ENCODE results near the gene REG4. TPM values are rescaled to one million over a fixed set of nuclear protein-coding genes. Genes with fewer than 3 reads are reported as not detected.
"Not testable (repeated sequence)": the region's sequence is repeated elsewhere in the genome, so short reads cannot be mapped to it uniquely, and the experiment has no call there.

Gene REG4
- total RNA-seq, 1 experiment from 2014 or later: not detected

GRCh38 chr1:119853155-119853554 lies 41.9 kb upstream of the REG4 start:
- no peaks in the 10 kb centered on the region for H3K9me3 Mint-ChIP-seq (ENCODE audit: unreplicated experiment)
- no peak for DNase-seq (ENCODE audit: unreplicated experiment)
- H3K27ac Mint-ChIP-seq (ENCODE audit: low read depth, unreplicated experiment): no peak overlapping the region
- TF ChIP-seq CTCF (IDR thresholded peaks at IDR 0.05; ENCODE audit: unreplicated experiment): no peak
- CTCF ChIA-PET: no interaction called here
- POLR2A ChIA-PET: no interaction called here
- BruUV-seq (replicated peaks): no TSS peak
- H3K4me3 Mint-ChIP-seq (ENCODE audit: unreplicated experiment): no peak overlapping the region
- intact Hi-C loops (cut with micrococcal nuclease): no loop called here
- H3K36me3 Mint-ChIP-seq (ENCODE audit: insufficient read depth, unreplicated experiment): no peaks in the 10 kb centered on the region
- no peaks in the 10 kb centered on the region for H3K4me1 Mint-ChIP-seq (ENCODE audit: insufficient read depth, unreplicated experiment)
- no peaks in the 10 kb centered on the region for H3K27me3 Mint-ChIP-seq (ENCODE audit: insufficient read depth, unreplicated experiment)

- H3K27ac Mint-ChIP-seq (ENCODE audit: low read depth, unreplicated experiment); BruUV-seq (replicated peaks); H3K36me3 Mint-ChIP-seq (ENCODE audit: insufficient read depth, unreplicated experiment); DNase-seq (ENCODE audit: unreplicated experiment); POLR2A ChIA-PET; H3K4me1 Mint-ChIP-seq (ENCODE audit: insufficient read depth, unreplicated experiment); H3K9me3 Mint-ChIP-seq (ENCODE audit: unreplicated experiment); intact Hi-C loops (cut with micrococcal nuclease); H3K4me3 Mint-ChIP-seq (ENCODE audit: unreplicated experiment): not testable (repeated sequence)
- CTCF ChIA-PET: interaction anchor here (0.6 to 1.2 kb wide), 4 partner anchors 23 to 35 kb away, joined by 3 to 4 read pairs (median 4); no protein-coding TSS in a partner anchor
- peaks cover 36% of the 10 kb centered on the region for H3K27me3 Mint-ChIP-seq (ENCODE audit: insufficient read depth, unreplicated experiment)
These were observed 32.9 kb upstream of the REG4 start for GRCh38 chr1:119844206-119844605.

DNA sequence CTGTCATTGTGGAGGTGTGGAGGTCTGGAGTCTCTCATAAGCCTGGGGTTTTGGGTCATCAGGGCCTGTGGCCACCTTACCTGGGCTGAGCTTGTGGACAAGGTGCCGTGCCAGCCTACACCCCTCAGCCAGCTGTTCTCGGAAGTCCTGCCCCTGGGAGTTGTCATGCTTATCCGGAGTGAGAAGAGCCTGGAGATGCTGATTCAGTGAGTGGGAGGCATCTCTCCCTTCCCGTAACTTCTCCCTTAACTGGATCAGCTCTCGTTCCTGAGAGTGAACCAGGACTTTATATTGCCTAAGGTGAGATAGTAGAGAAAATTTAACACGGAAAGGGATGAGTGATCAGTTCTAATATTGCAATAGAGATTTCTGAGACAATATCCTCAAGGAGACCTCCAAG lies 30.0 kb upstream of the REG4 start:
- H3K27ac Mint-ChIP-seq (ENCODE audit: low read depth, unreplicated experiment): no peak overlapping the region
- no peaks in the 10 kb centered on the region for H3K4me1 Mint-ChIP-seq (ENCODE audit: insufficient read depth, unreplicated experiment)
- ChIA-PET CTCF (no interaction called here), POLR2A (no interaction called here)
- peaks cover 36% of the 10 kb centered on the region for H3K27me3 Mint-ChIP-seq (ENCODE audit: insufficient read depth, unreplicated experiment)
- intact Hi-C loops (cut with micrococcal nuclease): loop anchor here (2.0 kb wide), 1 partner anchor 21 kb away; no protein-coding TSS in a partner anchor
- no peaks in the 10 kb centered on the region for H3K9me3 Mint-ChIP-seq (ENCODE audit: unreplicated experiment)
- DNase-seq (ENCODE audit: unreplicated experiment): no peak
- no peaks in the 10 kb centered on the region for H3K36me3 Mint-ChIP-seq (ENCODE audit: insufficient read depth, unreplicated experiment)
- H3K4me3 Mint-ChIP-seq (ENCODE audit: unreplicated experiment): no peak overlapping the region
- no peak for TF ChIP-seq CTCF (IDR thresholded peaks at IDR 0.05; ENCODE audit: unreplicated experiment)
- no TSS peak for BruUV-seq (replicated peaks)

- intact Hi-C loops (cut with micrococcal nuclease): loop anchor here (2.0 kb wide), 1 partner anchor 20 kb away; no protein-coding TSS in a partner anchor
- Mint-ChIP-seq H3K27ac (ENCODE audit: low read depth, unreplicated experiment) (no peak overlapping the region), H3K4me1 (ENCODE audit: insufficient read depth, unreplicated experiment) (no peaks in the 10 kb centered on the region), H3K27me3 (ENCODE audit: insufficient read depth, unreplicated experiment) (peaks cover 34% of the 10 kb centered on the region), H3K36me3 (ENCODE audit: insufficient read depth, unreplicated experiment) (no peaks in the 10 kb centered on the region), H3K9me3 (ENCODE audit: unreplicated experiment) (no peaks in the 10 kb centered on the region), H3K4me3 (ENCODE audit: unreplicated experiment) (no peak overlapping the region)
- no TSS peak for BruUV-seq (replicated peaks)
- ChIA-PET CTCF (no interaction called here), POLR2A (no interaction called here)
- DNase-seq (ENCODE audit: unreplicated experiment): no peak
- no peak for TF ChIP-seq CTCF (IDR thresholded peaks at IDR 0.05; ENCODE audit: unreplicated experiment)
These were observed 29.5 kb upstream of the REG4 start for GRCh38 chr1:119840745-119841144.

DNA sequence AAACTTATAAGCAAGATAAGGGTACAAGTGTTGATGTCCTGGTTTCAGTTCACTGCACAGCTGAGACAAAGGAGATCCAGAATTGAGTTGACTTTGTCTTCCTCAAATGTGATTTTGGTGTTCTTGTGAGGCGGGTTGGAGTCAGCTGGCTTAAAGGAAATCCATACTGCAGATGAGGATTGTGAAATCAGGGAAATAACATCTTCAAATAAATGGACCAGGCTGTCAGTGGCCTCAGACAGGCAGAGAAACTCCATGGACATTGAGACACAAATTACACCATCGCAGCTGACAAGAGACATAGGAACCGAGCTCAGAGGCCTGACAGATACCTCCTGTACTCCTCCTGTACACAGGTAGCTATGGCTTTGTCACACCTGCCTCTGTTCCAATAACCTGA lies 27.0 kb upstream of the REG4 start:
- H3K4me1 Mint-ChIP-seq (ENCODE audit: insufficient read depth, unreplicated experiment): no peaks in the 10 kb centered on the region
- ChIA-PET POLR2A (no interaction called here), CTCF (interaction anchor here (1.1 kb wide), 1 partner anchor 32 kb away, joined by 4 read pairs; no protein-coding TSS in a partner anchor)
- intact Hi-C loops (cut with micrococcal nuclease): no loop called here
- peak; percentile 6 for DNase-seq (ENCODE audit: unreplicated experiment)
- peaks cover 44% of the 10 kb centered on the region for H3K27me3 Mint-ChIP-seq (ENCODE audit: insufficient read depth, unreplicated experiment)
- H3K27ac Mint-ChIP-seq (ENCODE audit: low read depth, unreplicated experiment): no peak overlapping the region
- no peaks in the 10 kb centered on the region for H3K9me3 Mint-ChIP-seq (ENCODE audit: unreplicated experiment)
- BruUV-seq (replicated peaks): no TSS peak
- H3K4me3 Mint-ChIP-seq (ENCODE audit: unreplicated experiment): no peak overlapping the region
- TF ChIP-seq CTCF (IDR thresholded peaks at IDR 0.05; ENCODE audit: unreplicated experiment): no peak
- no peaks in the 10 kb centered on the region for H3K36me3 Mint-ChIP-seq (ENCODE audit: insufficient read depth, unreplicated experiment)
